K562 (cell line): ENCODE data around the gene AVPR1B. TPM values are rescaled to one million over a fixed set of nuclear protein-coding genes. Genes with fewer than 3 reads are reported as not detected.

Source experiments
- BACH1 ChIP-seq: fragments of 200-800 bp; sonication (Bioruptor generic); IDR thresholded peaks from 2 replicates; pipeline ENCODE4 v1.6.1; 2016; ENCODE audit warnings: missing genetic modification characterization, missing compliant biosample characterization
- CBX3 ChIP-seq, 2 experiments: IDR thresholded peaks; 1 replicate in 1 of 2; 2 replicates in 1 of 2; pipeline ENCODE4 v1.6.1; 2012; ENCODE audit warnings: inconsistent platforms in 2 of 2, low read length in 2 of 2, borderline replicate concordance in 1 of 2, control low read depth in 1 of 2
- CCNT2 ChIP-seq: IDR thresholded peaks from 2 replicates; pipeline ENCODE4 v1.6.1; 2011; ENCODE audit warnings: borderline replicate concordance, low read depth, mild to moderate bottlenecking, moderate library complexity, mixed read lengths, low read length; ENCODE audit not compliant: insufficient read length; ENCODE audit errors: extremely low read depth
- EP300 ChIP-seq: IDR thresholded peaks from 2 replicates; pipeline ENCODE4 v1.6.1; 2012; ENCODE audit warnings: low read length, improper control_type of control experiment
- ESRRA ChIP-seq: fragments of 450-650 bp; IDR thresholded peaks from 2 replicates; pipeline ENCODE4 v1.6.1; 2014; ENCODE audit warnings: low read depth, mild to moderate bottlenecking, moderate library complexity, borderline replicate concordance
- FOXA3 ChIP-seq, 2 experiments: fragments of 450-650 bp in 1 of 2; sonication (generic) in 1 of 2; formaldehyde crosslinking; IDR thresholded peaks in 1 of 2; conservative IDR thresholded peaks in 1 of 2; 2 replicates each; pipeline versions ENCODE4 v1.4.0 to v1.8.0; 2020 to 2022; ENCODE audit warnings: mild to moderate bottlenecking in 2 of 2, missing genetic modification reagents in 1 of 2
- HDGF ChIP-seq: fragments of 450-650 bp; IDR thresholded peaks from 2 replicates; pipeline ENCODE4 v1.6.1; 2016
- IRF1 ChIP-seq: sonication (generic); formaldehyde crosslinking; IDR thresholded peaks from 2 replicates; pipeline ENCODE4 v1.8.0; 2022; ENCODE audit warnings: missing genetic modification reagents, mild to moderate bottlenecking, borderline replicate concordance
- L3MBTL2 ChIP-seq: fragments of 450-650 bp; IDR thresholded peaks from 2 replicates; pipeline ENCODE4 v1.6.1; 2016; ENCODE audit warnings: mild to moderate bottlenecking, moderate library complexity
- PML ChIP-seq: IDR thresholded peaks from 2 replicates; pipeline ENCODE4 v1.6.1; 2012; ENCODE audit warnings: low read length, inconsistent platforms
- REST ChIP-seq, 2 experiments: fragments of 450-650 bp; formaldehyde crosslinking in 1 of 2; IDR thresholded peaks; 2 replicates each; pipeline versions ENCODE4 v1.4.0 to v1.6.1; 2014 to 2020; ENCODE audit warnings: mild to moderate bottlenecking in 2 of 2, borderline replicate concordance in 1 of 2, low read depth in 1 of 2
- SRSF7 ChIP-seq: fragments of 200-400 bp; formaldehyde crosslinking; optimal IDR thresholded peaks from 2 replicates; pipeline ENCODE3; 2017; ENCODE audit warnings: mild to moderate bottlenecking, low read depth, low read length
- TFAM ChIP-seq: fragments of 250-450 bp; sonication (Bioruptor Pico); conservative IDR thresholded peaks from 2 replicates; pipeline ENCODE4 v1.5.0; 2021; ENCODE audit warnings: mild to moderate bottlenecking, moderate library complexity
- ZNF584 ChIP-seq: fragments of 200-800 bp; sonication (Bioruptor generic); IDR thresholded peaks from 2 replicates; pipeline ENCODE4 v1.6.1; 2016; ENCODE audit warnings: low read depth, mild to moderate bottlenecking, missing genetic modification characterization, missing compliant biosample characterization
- ZNF589 ChIP-seq: fragments of 200-800 bp; sonication (Bioruptor generic); IDR thresholded peaks from 2 replicates; pipeline ENCODE4 v1.6.1; 2016; ENCODE audit warnings: low read depth, missing genetic modification characterization, missing compliant biosample characterization
- ZNF75A ChIP-seq: fragments of 450-650 bp; formaldehyde crosslinking; IDR thresholded peaks from 2 replicates; pipeline ENCODE4 v1.4.0; 2020; ENCODE audit warnings: mild to moderate bottlenecking
- polyA plus RNA-seq, 8 experiments: library from polyadenylated mRNA; depleted of rRNA in 4 of 8; stranded (reverse) in 5 of 8; unstranded in 3 of 8; fragments of >200 nt; fragmentation: Nextera tagmentation in 2 of 8; fragmentation: Illumina TruSeq in 1 of 8; extraction: Ambion mirVana in 2 of 8; extraction: Trizol in 1 of 8; gene quantifications; 2 replicates each; pipeline versions ENCODE4 v1.2.1 to v1.2.3, GENCODE V29; 2011 to 2014; ENCODE audit warnings: inconsistent platforms in 1 of 8, missing spikeins in 1 of 8
- total RNA-seq, 7 experiments: library from RNA; depleted of rRNA in 6 of 7; stranded (reverse); fragments of >200 nt in 6 of 7; fragmentation: Illumina TruSeq in 2 of 7; extraction: Trizol in 2 of 7; gene quantifications; 2 replicates each; pipeline versions ENCODE4 v1.2.1 to v1.2.3, GENCODE V29; 2011 to 2021; ENCODE audit warnings: low replicate concordance in 1 of 7
- TF ChIP-seq, protein P1 (sequence below): fragments of 250-450 bp; sonication (Bioruptor Pico); IDR thresholded peaks from 2 replicates; pipeline ENCODE4 v1.4.0; 2020

AVPR1B gene
- total and polyA plus RNA-seq, 9 of the 15 experiments (the other 6 are each of a cell fraction or from before 2014, with no cell fraction given) = not detected

DNA sequence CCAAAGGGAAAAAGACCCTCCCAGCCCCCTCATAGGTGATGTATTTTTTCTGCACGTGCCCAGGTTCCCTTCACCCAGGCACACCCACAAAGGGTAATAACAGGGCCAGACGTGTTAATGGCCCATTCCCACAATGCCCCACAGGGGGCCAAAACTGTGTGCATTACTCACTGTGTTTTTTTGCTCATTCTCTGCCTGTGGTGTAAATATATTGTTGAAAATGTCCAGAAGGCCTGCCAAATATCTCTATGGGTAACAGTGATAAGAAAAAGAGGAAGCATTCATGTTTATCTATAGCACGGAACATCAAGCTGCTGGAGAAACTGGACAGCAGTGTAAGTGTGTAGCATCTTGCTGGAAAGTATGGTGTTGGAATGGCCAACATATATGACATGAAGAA, 42.3 kb downstream of the AVPR1B start (continued):
- TF ChIP-seq REST (IDR thresholded peaks at IDR 0.05; ENCODE audit: borderline replicate concordance) = peak; percentile 47; the same call in 1 of the 2 replicates
- no peak for TF ChIP-seq REST (CRISPR knock-in tag; IDR thresholded peaks at IDR 0.05; ENCODE audit: low read depth)
- peak; percentile 19 to 89; a peak in 3 of 4 replicates for TF ChIP-seq FOXA3 (CRISPR knock-in tag; conservative IDR thresholded peaks at IDR 0.05 in 1 of 2, IDR thresholded peaks at IDR 0.05 in 1 of 2)
- peak; percentile 48; the same call in 1 of the 2 replicates for TF ChIP-seq L3MBTL2
- no peak for TF ChIP-seq HDGF
- TF ChIP-seq IRF1 (CRISPR knock-in tag) = no peak
- 0 out of 2 replicates have a peak, but pooled peaks have one; percentile 30 for TF ChIP-seq BACH1 (tag)
- peak; percentile 95 for TF ChIP-seq PML
- no peak for TF ChIP-seq SRSF7
- no peak for TF ChIP-seq TFAM (CRISPR knock-in tag)
- peak; percentile 13; the same call in 1 of the 2 replicates for TF ChIP-seq ESRRA
- peak; percentile 51 for TF ChIP-seq CCNT2
- peak; percentile 74 for TF ChIP-seq EP300
- peak in 1 of 2 experiments; percentile 56; a peak in 1 of 3 replicates for TF ChIP-seq CBX3 (IDR thresholded peaks at IDR 0.05; ENCODE audit: borderline replicate concordance in 1 of 2, low read length in 2 of 2)
- no peak for TF ChIP-seq ZNF75A (CRISPR knock-in tag)
- TF ChIP-seq, protein P1, sequence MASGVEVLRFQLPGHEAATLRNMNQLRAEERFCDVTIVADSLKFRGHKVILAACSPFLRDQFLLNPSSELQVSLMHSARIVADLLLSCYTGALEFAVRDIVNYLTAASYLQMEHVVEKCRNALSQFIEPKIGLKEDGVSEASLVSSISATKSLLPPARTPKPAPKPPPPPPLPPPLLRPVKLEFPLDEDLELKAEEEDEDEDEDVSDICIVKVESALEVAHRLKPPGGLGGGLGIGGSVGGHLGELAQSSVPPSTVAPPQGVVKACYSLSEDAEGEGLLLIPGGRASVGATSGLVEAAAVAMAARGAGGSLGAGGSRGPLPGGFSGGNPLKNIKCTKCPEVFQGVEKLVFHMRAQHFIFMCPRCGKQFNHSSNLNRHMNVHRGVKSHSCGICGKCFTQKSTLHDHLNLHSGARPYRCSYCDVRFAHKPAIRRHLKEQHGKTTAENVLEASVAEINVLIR (CRISPR knock-in tag) = no peak
- TF ChIP-seq ZNF584 (CRISPR knock-in tag) = peak; percentile 80; the same call in 1 of the 2 replicates
- TF ChIP-seq ZNF589 = peak; percentile 93
